Renal cortical epithelial cell (primary cell): ENCODE data around the gene DHH. TPM values are rescaled to one million over a fixed set of nuclear protein-coding genes. Genes with fewer than 3 reads are reported as not detected.

Experiments used
- DNase-seq: peaks from one replicate; pipeline ENCODE4 v3.0.0-alpha.2; 2011; ENCODE audit warnings: low read depth
- total RNA-seq: library from RNA; depleted of rRNA; stranded (reverse); fragments of >200 nt; gene quantifications from 2 replicates; pipeline ENCODE4 v1.2.3, GENCODE V29; 2014

The DHH gene
- total RNA-seq, 1 donor from 2014 or later = 0.05 TPM

GRCh38 chr12:49109641-49110463, 15.3 kb upstream of the DHH start:
- DNase-seq = no peak

- DNase-seq = peak; percentile 61
These were observed 14.4 kb upstream of the DHH start for GRCh38 chr12:49108958-49109404.

GRCh38 chr12:49105504-49106084, 11.0 kb upstream of the DHH start:
- DNase-seq = no peak

- no peak for DNase-seq
These were observed 10.2 kb upstream of the DHH start for GRCh38 chr12:49104822-49105221.

GRCh38 chr12:49100380-49100779, 5.8 kb upstream of the DHH start:
- DNase-seq = no peak

- DNase-seq = no peak
These were observed 4.1 kb upstream of the DHH start for GRCh38 chr12:49098703-49099102.

- DNase-seq = peak; percentile 31
These were observed 3.4 kb upstream of the DHH start for GRCh38 chr12:49098035-49098451.

GRCh38 chr12:49097381-49097780, 2.8 kb upstream of the DHH start:
- no peak for DNase-seq

- DNase-seq = no peak
These were observed 369 bp upstream of the DHH start for GRCh38 chr12:49094975-49095365.

- DNase-seq = no peak
These were observed 825 bp downstream of the DHH start for GRCh38 chr12:49093792-49094159.

- DNase-seq = no peak
These were observed 1.7 kb downstream of the DHH start for GRCh38 chr12:49092816-49093406.

- DNase-seq = peak; percentile 12
These were observed 2.4 kb downstream of the DHH start for GRCh38 chr12:49092086-49092815.

- DNase-seq = no peak
These were observed 2.8 kb downstream of the DHH start for GRCh38 chr12:49091836-49092085.

GRCh38 chr12:49091056-49091835, 3.4 kb downstream of the DHH start:
- DNase-seq = no peak

GRCh38 chr12:49089821-49090773, 4.5 kb downstream of the DHH start:
- DNase-seq = no peak

GRCh38 chr12:49088932-49089330, 5.7 kb downstream of the DHH start:
- DNase-seq = no peak

- DNase-seq = peak; percentile 93
These were observed 6.3 kb downstream of the DHH start for GRCh38 chr12:49088150-49088931.

- no peak for DNase-seq
These were observed 8.5 kb downstream of the DHH start for GRCh38 chr12:49086116-49086515.

- no peak for DNase-seq
These were observed 10.2 kb downstream of the DHH start for GRCh38 chr12:49084438-49084837.

- DNase-seq = no peak
These were observed 14.8 kb downstream of the DHH start for GRCh38 chr12:49079793-49080192.
